GM11168 (cell line): ENCODE measurements around the gene CPEB1.
"Not testable (repeated sequence)": the region's sequence is repeated elsewhere in the genome, so short reads cannot be mapped to it uniquely, and the experiment has no call there.

Source experiments
- in situ Hi-C: fragments of 300-500 bp; cut with MboI; formaldehyde crosslinking; loops from one replicate; pipeline ENCODE4 v1.12.0; 2022; ENCODE audit warnings: low sequenced_read_pairs; ENCODE audit not compliant: unreplicated experiment

The CPEB1 gene

GRCh38 chr15:82532991-82533481 is 114.1 kb downstream of the CPEB1 start:
- in situ Hi-C loops = no loop called here

GRCh38 chr15:82532383-82532990 is 114.7 kb downstream of the CPEB1 start:
- in situ Hi-C loops = no loop called here

DNA sequence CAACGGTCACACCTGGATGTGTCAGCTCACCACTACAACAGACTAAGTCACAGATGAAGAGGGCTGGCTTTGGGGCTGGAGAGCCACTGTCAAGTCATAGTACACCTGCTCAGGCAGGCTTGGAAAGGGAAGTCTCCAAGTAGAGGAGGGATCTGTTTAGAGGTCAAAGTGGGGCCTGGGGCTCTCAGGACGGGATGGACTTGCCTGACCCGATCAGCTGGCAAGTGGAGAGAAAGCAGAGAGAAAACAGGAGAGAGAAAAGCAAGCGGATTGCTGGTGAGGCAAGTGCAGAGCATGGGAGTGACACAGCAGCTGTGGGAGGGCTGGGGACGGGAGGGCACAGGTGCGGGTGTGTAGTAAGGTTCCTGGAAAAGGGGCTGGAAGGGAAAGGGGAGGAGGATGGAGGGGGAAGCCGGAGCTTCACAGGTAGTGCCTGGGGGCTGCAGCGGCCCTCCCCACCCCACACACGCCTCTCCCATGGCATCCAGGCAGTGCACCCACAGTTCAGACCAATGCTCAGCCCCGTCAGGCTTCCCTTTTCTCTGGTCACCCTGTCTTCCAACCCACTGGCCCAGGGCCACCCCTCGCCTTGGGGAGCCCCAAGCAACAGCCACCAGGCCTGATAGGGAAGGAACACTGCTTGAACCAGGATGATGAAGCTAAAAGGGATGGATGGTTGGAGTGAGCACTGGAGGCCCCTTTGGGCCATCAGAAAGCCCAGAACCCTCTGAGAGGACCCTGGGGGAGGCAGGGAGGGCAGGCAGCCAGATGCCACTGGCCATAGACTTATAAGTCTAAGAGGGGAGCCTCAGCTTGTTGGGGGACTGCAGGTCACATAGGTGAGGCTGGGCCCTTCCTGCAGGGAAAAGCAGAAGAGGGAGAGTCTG is 115.4 kb downstream of the CPEB1 start:
- in situ Hi-C loops = no loop called here

DNA sequence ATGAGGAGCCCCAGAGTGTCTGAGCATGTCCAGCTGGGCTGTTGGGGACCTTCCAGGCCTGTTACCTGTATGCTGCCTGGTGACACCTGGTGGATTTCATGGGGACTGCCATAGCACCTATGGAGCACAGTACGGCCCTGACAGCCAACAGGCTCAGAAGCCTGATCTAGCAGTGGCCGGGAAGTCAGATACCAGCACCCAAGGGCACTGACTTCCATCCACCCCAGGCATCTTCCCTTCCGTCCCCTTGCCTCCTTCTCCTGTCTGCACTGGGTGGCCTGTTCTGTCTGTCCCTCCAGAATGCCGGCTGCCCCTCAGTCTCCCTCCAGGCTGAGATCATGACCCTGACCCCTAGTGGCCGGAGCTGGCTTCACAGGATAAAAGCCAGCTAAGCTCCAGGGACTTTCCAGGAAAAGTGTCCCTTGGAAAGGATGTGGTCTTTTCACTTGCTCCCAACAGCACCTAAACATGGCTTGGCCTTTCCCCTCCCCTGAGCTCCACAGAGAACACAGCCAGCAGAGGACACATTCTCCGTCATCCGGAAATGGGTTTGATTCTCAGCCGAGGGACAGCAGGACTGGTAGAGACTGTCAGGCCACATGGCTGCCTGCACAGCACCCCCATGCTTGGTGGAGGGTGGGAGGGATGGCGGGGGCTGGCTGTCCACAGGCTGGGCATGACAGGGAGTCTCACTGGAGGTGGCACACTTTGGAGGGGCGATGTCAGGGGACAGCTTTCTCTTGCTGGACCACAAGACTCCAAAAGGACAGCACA is 116.4 kb downstream of the CPEB1 start:
- in situ Hi-C loops = no loop called here

GRCh38 chr15:82530006-82530405 is 117.2 kb downstream of the CPEB1 start:
- in situ Hi-C loops = no loop called here

GRCh38 chr15:82513587-82513986 is 133.6 kb downstream of the CPEB1 start:
- in situ Hi-C loops = not testable (repeated sequence)

DNA sequence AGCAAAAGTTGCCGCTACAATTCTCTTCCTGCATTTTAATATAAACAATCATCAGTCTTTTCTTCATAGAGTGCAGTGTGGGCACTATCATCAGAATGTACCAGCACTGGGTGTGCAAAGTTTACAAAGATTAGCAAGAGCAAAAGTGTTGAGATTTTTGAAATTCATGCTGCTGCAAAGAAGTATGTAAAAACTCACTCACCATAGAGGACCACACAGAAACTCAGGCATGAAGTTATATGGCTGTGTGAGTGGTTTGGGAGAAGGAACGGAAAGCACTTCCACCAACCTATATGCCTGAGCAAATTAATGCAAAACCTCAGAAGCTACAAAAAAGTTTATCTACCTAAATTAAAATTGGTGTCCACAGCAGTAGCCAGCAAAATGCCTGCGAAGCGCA is 139.5 kb downstream of the CPEB1 start:
- in situ Hi-C loops = loop anchor here (10.0 kb wide), 1 partner anchor 143 kb away; no protein-coding TSS in a partner anchor

- in situ Hi-C loops = loop anchor here (10.0 kb wide), 1 partner anchor 142 kb away; no protein-coding TSS in a partner anchor
Measured at GRCh38 chr15:82507087-82507486, 140.1 kb downstream of the CPEB1 start.

DNA sequence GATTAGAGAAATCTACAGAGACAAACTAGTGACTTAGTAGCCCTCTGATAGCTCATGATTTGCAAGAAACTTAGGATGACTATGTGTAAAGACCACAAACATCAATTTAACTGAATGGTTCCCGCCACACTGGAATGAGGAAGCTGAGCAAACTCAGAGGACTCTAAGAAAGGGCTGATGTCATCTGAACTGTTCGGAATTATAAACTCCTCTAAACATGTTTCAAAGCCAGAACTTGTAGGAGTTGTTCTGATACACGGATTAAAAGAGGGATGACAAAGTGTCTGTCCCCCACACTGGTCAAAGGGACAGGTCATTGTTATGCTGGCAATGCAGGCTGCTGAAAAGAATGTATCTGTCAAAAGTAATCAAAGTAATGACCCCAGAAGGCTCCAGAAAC is 141.3 kb downstream of the CPEB1 start:
- in situ Hi-C loops = loop anchor here (10.0 kb wide), 1 partner anchor 141 kb away; no protein-coding TSS in a partner anchor

- in situ Hi-C loops = loop anchor here (10.0 kb wide), 1 partner anchor 139 kb away; no protein-coding TSS in a partner anchor
Measured at GRCh38 chr15:82504074-82504473, 143.1 kb downstream of the CPEB1 start.

DNA sequence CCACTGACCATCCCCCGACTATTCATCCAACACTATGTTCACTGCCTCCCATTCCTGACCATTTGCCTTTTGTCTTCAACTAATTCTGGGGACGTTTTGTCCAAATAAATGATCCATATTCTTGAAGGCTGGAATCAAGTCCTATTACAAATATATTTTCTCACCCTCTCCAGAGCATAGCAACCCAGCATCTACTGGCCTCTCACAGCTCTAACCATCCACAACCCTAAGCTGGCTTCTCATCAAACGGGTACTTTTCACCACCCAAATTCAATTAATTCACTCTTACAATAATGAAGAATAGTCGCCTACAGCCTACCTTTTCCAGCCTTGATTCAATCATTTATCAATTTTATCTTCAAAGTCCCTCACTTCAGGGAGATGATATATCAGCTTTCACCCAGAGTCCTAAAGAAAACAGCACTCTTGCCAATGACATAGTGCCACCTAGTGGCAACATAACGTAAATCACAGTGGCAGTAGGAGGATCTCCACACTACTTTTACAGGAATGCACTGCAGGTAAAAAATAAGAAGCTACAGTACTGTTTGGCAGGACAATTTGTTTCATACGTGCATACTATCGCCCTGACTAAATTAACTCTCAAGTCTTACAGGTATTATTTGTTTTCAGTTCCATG is 144.3 kb downstream of the CPEB1 start:
- in situ Hi-C loops = loop anchor here (10.0 kb wide), 1 partner anchor 138 kb away; no protein-coding TSS in a partner anchor

DNA sequence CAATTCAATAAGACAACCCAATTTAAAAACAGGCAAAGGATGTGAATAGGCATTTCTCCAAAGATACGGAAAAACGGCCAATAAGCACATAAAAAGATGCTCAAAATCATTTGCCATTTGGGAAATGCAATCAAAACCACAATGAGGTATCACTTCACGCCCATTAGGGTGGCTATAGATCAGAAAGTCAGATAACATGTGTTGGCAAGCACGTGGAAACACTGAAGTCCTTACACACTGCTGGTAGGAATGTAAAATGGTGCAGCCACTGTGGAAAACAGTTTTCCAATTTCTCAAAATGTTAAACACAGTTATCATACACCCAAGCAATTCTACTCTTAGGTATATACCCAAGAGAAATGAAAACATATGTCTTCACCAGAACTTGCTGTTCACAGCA is 146.4 kb downstream of the CPEB1 start:
- in situ Hi-C loops = loop anchor here (10.0 kb wide), 1 partner anchor 136 kb away; no protein-coding TSS in a partner anchor

DNA sequence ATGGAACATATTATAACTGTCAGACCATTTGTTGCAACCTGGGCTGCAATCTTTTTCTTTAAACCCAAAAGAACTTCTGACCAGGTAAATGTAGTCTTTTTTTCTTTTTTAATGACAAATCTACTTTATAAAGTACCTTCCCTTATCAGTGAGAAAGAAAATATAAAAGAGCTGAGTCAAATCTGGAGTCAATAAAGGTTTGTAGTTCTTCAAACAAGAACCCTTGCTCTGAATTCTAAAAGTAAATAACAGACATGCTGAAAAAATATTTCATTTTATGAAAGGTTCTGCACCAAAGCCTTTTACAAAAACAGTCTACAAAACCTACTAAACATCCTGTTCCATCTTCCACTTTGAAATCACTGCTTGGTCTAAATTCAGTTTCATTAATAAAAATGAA is 149.2 kb downstream of the CPEB1 start:
- in situ Hi-C loops = loop anchor here (25.0 kb wide), 1 partner anchor 1714 kb away; no protein-coding TSS in a partner anchor
